GM21447 (cell line): ENCODE results near the gene SPTAN1.
"Not testable (repeated sequence)": the region's sequence is repeated elsewhere in the genome, so short reads cannot be mapped to it uniquely, and the experiment has no call there.

Source experiments
- ATAC-seq: cut with Tn5 transposase; IDR thresholded peaks from one replicate; pipeline ENCODE4 v1.9.1; 2021; ENCODE audit not compliant: unreplicated experiment

SPTAN1 gene

DNA sequence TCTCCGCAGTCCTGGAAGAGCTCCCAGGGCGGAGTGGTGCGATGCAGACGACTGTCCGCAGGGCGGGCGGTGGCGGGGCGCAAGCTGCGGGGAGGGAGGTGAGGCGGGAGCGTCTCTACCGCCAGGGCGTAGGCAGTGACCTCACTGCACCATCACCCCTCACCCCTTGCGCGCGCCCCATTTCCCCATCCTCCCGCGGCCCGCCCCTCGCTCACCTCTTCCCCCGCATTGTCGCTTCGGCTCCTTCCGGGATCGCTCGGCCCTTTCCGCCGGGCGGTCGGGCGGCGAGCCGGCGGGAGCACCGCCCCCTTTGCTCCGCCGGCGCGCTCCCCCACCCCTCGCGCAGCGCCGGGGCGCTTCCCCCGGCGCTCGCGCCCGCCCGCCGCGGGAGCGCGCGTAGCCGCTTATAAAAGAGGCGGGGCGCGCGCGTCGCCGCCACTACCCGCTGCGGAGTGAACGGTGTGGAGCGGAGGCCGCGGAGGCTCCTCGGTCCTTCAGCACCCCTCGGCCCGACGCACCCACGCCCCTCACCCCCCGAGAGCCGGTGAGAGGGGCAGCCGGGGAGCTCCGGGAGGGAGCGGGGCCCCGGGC lies at the start of gene SPTAN1:
SPTAN1 (plus strand) TSS at position 435 of the 591 bp plus-strand sequence. CDS start 14,154 bp downstream, outside the sequence.
- ATAC-seq: peak; percentile 68

DNA sequence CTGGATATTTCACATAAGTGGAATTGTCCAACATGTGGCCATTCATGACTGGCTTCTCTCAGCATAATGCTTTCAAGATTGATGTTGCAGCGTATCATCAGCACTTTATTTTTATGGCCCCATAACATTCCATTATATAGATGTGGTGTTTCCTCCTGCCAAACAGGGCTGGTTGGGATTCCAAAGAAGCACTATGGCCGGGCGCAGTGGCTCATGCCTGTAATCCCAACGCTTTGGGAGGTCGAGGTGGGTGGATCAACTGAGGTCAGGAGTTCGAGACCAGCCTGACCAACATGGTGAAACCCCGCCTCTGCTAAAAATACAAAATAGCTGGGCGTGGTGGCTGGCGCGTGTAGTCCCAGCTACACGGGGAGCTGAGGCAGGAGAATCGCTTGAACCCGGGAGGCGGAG lies 49.0 kb upstream of the SPTAN1 start:
- ATAC-seq: not testable (repeated sequence)

DNA sequence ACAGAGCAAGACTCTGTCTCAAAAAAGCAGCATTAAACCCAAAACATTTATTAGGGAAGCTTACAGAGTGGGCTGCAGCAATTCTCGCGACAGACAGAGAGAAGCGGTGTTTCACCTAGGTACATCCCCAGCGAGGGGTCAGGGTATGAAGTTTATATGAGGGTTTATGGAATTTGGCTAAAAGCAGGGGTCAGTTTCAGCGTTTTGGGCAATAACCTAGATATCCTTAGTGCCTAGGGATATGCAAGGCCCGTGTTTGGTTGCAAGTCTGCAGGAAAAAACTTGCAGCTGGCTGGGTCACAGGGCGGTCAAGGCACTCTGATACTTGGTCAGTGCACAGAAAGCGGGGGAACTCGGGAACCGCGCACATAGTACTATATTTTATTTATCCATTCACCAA lies 48.5 kb upstream of the SPTAN1 start:
- no peak for ATAC-seq

DNA sequence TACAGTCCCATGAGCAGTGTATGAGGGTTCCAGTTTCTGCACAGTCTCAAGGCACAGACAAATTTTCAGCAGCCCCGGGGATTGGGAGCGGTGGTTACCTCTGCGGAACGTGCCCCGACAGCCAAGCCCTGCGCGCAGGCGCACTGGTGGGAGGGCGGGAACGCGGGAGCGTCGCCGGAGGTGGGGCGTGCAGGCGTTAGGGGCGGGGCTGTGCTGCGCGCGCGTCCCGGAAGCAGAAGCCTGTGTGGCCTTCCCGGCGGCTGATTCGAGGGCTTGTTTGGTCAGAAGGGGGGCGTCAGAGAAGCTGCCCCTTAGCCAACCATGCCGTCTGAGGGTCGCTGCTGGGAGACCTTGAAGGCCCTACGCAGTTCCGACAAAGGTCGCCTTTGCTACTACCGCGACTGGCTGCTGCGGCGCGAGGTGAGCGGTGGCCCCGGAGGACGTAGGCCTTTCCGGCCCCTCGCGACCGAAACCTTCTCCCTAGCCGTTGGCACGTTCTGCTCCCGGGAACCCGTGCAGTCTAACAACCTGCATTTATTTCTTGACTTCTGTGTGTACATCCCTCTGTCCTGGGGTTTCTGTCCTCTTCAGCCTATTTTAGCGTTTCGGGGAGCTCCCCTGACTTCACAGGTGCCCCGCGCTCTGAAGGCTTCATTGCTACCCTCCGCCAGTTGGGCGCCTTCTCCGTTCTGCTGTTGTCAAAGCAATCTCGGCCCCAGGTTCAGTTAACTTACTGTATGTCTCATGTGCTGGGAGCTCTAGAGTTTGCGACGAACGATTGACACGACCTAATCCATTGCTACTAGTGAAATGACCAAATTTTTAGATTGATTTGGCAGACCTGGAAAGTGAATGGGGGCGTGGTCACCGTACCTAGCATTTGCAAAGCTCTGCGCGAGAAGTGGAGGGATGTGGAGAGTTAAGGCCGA lies 47.6 kb upstream of the SPTAN1 start, which contains the start of gene GLE1:
GLE1 (plus strand) TSS at position 235 of the 929 bp plus-strand sequence; CDS start at position 322, 87 bp downstream.
- ATAC-seq: peak; percentile 81

DNA sequence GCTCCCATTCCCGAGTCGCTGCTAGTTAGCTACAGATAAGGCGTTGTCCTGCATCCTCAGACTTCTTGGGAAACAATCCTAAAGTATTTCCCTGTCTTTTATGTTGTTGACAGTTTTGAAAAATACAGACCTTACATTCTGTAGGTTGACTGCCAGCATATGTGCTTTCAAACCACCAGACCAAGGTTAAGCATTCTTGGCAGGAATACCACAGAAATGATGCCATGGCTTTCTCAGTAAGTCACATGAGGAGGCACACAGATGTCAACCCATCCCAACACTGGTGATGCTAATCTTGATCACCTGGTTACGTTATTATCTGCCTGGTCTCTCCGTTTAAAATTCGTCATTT lies 47.0 kb upstream of the SPTAN1 start:
- no peak for ATAC-seq

DNA sequence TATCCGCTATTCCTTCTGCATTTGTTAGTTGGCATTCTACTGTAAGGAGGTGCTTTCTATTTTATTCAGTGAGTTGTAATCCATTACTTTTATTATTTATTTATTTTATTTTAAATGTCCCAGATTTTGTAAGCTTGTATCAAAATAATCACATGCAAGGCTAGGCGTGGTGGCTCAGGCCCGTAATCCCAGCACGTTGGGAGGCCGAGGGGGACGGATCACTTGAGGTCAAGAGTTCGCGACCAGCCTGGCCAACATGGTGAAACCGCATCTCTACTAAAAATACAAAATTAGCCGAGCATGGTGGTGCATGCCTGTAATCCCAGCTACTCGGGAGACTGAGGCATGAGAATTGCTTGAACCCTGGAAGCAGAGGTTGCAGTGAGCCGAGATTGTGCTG lies 46.5 kb upstream of the SPTAN1 start:
- not testable (repeated sequence) for ATAC-seq

DNA sequence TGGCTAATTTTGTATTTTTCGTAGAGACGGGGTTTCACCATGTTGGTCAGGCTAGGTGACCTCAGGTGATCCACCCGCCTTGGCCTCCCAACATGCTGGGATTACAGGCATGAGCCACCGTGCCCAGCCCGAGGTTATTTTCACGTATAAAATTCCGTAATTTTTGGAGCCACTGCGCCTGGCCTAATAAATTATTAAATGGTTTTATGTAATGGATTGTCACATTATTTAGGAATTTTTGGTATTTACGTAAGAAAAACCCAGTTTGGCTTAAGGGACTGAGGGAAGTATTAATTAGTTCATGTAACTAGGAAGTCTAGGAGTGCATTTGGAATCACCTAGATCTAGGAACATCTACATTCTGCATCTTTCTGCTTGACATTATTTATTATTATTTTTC lies 39.6 kb upstream of the SPTAN1 start:
- no peak for ATAC-seq

DNA sequence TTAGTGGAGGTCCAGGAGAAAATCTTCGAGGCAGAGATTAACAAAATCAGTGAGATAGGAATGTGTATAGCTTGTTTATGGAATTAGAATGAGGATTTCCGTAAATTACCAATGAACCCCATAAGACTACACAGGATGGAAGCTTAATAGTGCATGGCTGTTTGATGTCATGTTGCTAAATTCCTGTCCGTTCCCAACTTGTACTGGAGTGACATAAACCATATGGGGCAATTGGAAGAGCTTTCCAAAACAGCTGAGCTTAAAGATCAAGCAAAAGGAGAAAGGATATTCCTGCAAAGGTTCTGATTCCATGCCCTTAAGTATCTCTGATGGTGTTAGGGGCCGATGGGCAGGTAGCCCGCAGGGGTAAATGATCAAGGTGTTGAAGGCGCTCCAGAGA lies 30.4 kb upstream of the SPTAN1 start:
- ATAC-seq: no peak

DNA sequence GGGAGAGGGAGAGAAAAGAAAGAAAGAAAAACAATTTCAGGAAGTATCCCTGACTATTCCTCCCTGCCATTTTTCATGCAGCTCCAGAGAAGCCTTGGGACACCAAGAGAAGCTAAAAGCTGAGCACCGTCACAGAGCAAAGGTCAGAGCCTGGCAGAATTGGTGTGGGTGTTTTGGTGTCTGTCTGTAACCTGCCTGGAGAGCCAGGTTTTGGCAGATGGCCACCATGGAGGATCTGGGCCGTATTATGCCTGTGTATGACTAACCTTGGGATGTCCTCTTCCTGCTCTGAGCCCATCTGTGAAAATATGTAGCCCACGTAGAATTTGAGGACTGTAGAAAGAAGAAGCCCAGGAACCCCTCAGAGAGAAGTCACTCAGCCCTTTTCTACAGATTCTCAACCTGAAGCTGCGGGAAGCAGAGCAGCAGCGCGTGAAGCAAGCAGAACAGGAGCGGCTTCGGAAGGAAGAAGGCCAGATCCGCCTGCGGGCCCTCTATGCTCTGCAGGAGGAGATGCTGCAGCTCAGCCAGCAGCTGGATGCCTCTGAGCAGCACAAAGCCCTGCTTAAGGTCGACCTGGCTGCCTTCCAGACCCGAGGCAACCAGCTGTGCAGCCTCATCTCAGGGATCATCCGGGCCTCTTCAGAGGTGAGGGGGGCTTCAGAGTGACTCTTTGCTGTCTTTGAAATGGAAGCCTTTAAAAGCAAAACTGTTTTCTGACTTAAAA lies 29.0 kb upstream of the SPTAN1 start:
- no peak for ATAC-seq

DNA sequence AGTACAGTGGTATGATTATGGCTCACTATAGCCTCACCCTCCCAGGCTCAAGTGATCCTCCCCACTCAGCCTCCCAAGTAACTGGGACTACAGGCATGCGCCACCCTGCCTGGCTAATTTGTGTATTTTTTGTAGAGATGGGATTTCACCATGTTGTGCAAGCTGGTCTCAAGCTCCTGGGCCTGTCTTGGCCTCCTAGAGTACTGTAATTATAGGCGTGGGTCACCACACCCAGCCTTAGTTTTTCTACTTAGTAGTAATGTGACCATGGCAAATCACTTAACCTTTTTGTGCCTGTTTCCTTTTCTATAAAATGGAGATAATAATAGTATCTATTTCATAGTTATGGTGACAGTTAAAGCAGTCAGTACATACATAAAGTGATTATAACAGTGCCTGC lies 25.7 kb upstream of the SPTAN1 start:
- no peak for ATAC-seq

DNA sequence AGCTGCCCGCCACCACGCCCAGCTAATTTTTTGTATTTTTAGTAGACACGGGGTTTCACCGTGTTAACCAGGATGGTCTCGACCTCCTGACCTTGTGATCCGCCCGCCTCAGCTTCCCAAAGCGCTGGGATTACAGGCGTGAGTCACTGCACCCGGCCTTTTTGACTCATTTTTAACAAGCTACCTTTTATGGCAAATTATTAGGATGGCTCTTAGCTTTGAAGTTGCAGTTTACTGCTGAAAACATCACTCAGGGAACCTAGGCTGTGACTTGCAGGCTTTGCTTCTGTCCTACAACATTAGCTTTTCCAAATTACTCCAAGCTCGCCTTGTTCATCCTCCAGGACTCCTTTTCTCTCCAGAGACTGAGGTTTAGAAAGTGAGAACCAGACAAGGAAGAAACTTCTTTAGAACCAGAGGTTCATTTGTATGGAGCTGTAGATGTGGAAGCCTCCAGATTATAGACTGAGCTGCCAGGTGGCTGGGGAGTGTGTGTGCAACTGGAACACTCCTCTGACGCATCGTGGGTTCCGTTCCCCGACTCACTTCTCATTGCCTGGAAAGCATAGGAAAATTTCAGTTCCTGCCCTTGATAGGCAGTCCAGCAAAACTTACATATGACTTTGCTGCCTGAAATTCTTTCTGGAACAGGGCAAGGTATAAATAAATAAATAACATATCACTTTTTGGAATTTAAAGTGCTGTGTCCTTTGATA lies 23.8 kb upstream of the SPTAN1 start:
- no peak for ATAC-seq

DNA sequence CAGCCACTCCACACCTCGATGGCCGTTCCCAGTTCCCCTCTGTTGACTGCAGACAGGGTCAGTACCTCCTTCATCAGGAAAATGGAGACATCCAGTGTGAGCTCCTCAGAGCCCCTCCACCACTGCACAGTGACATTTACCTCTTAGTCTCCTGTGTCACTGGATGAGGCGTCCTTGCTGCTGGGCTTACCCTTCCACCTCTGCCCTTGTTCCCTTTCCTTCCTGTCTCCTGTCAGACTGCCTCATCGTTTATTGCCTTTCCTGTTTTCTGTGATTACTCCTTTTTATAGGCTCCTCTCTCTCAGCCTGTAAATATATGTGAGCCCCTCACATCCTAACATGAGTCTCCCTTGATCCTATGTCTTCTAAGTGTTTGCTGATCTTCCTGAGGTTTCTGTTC lies 23.2 kb upstream of the SPTAN1 start:
- no peak for ATAC-seq

DNA sequence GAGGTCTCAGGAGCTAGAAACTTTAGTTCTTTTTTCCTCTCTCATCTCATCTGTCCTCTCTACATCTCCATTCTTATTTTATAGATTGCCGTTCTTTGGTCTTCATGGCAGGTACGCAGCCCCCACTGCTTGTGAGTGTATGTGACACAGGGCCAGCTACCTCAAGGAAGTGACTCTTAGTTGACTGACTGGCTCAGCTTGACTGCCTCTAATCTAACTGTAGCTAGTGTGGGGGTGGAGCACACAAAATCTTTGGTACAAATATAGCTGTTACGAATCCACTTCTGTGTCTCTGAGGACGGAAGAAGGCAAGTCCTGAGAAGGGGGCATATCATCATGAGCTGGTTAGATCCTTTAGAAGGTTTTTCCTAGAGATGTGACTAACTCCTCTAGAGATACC lies 19.8 kb upstream of the SPTAN1 start:
- no peak for ATAC-seq

DNA sequence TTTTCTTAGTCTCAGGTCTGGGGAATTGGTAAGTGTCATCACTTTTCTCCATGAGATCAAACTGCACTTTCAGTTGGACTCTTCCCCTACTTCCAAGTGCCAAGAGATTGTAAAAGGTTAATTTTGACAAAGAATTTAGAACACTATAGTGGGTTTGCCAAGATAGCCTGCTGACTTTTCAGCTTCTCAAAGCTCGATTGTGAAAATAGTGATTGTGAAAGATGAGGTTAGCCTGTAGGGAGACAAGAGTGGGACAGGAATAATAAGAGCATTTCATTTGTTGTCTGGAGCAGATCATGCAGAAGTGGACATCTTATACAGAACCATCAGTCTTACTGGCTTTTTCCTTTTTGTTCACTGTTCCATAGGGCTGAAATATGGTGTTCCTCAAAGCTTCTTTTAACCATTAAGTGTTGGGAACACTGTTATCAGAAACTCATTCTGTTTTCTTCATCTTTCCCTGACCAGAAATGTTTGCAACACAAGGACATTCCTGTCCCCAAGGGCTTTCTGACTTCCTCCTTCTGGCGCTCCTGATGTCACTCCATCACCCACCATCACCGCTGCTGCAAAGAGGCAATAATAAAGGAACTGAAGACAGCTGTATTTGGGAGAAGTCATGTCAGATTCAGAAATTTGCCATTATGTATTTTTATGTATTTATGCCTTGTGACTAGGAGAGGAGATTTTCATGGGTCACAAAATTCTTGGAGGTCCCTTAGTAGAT lies 11.6 kb upstream of the SPTAN1 start:
- ATAC-seq: no peak

DNA sequence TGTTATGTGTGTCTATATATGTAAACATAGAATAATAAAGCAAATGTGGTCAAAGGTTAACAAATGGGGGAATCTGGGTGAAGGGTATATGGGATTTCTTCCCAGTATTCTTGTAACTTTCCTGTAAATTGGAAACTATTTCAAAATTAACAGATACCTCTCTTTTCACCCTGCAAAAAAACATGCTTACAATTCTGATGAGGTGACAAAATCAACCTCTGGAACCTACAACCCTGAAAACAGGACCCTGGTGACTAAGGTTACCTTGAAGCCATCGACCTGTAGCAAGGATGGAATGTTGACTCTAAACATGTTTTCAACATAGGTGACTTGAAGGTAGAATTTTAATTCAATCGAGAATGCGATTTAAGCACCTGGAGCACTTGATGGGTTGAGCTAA lies 5.9 kb upstream of the SPTAN1 start:
- no peak for ATAC-seq

DNA sequence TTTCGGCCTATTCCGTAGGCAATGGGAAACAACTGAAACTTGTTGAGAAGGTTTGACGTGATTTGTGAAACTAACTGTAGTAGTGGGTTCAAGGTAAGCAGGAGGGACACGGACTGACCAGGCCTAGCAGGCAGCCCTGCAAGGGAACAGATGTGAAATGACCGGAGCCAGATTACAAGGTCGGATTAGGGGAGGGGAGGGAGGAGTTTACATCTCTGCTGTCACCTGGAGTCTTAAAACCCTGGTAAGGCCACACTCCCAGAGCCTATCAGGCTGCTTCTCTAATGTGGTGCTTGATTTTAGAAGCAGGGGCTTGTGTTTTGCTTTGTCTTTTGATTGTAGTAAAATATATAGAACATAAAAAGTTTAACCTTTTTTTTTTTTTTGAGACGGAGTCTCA lies 3.5 kb upstream of the SPTAN1 start:
- ATAC-seq: no peak

DNA sequence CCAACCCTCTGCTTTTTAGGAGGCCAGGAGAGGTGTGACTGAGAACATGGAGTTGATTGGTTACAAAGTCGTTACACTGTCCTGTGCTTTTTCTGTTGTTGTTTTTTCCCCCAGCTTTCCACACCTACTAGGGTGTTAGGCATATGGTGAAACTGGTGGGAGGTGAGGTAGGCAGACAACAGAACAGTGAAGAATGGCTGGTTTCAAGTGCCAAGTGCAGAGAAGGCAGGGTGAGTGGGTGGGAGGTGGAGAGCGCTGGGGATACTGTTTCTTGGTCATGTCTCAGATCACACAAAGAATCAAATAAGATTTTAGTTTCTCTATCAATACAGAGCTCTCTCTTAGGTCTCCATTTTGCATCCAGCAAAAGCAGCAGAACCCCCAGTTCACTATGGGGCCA lies 2.2 kb upstream of the SPTAN1 start:
- no peak for ATAC-seq

DNA sequence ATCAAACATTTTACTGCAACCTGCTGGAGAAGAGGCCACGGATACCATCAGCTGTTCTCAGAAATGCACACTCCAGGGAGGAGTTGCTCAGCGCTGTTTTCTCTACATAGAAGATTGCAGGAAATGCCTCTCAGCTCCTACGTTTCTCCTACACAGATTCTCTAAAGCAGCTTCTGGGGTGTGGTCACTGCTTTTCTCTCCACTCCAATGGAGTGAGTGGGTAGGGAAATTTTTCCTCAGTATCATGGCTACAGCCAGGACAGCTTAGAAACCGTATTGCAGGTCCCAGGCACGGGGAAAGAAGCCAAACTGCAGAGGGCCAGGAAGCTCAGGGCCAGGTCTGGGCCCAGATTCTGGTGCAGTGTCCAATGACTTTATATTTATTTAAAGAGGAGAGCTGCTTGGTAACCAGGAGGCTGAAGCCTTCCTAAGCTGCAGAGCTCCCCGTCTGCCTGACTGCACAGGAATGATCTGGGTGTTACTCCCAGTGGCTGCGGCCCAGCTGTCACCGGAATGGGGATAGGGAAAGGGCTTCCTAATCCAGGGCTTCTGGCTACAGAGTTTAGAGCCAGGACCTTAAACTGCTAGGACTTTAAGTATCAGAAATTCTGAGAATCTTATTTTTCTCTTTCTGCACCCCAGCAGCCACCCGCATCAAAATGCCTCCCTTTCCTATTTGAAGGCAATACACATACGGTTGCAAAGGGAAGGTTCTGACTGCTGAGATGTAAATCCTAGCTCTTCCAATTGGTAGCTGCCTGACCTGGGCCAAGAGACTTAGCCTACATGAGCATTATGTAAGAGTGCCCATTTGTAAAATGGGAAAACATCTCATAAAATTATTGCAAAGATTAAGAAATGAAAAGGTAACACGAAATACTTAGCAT lies 1.4 kb upstream of the SPTAN1 start:
- ATAC-seq: no peak

DNA sequence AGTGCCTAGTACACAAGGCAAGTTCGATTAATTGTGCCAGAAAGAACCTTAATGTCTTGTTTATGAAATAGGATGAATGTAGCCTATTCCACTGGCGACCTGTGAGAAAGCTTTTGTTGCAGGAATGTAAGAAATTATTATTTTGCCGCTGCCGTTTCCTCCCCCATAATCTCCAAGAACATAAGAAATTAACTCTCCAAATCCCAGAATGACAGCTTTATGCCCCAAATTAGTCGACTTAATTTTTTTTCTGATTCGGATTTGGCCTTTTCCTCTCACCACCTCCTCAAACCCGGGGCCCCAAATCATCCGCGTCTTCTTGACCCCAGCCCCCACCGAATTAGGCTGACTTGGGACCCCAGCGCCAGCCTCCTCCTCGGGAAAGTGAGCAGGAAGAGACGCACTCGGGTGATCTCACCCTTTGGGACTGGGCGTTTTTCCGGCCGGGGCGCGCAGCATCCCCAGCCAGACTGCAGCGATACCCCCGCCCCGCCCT lies 682 bp upstream of the SPTAN1 start:
- no peak for ATAC-seq
